ENCODE measurements around the gene SKIC2. TPM values are rescaled to one million over a fixed set of nuclear protein-coding genes. Genes with fewer than 3 reads are reported as not detected.

Gene SKIC2
- total RNA-seq, 1 donor from 2014 or later, result 84.3 TPM

- Mint-ChIP-seq H3K9me3 (no peaks in the 10 kb centered on the region), H3K4me3 (no peak overlapping the region), H3K36me3 (peaks cover 22% of the 10 kb centered on the region), H3K4me1 (no peaks in the 10 kb centered on the region), H3K27ac (no peak overlapping the region), H3K27me3 (ENCODE audit: low read depth) (peaks cover 24% of the 10 kb centered on the region)
- DNase-seq (ENCODE audit: low spot score in 2 of 2, unreplicated experiment in 2 of 2), result no peak
- no peak for TF ChIP-seq CTCF (IDR thresholded peaks at IDR 0.05; ENCODE audit: unreplicated experiment)
These were observed 8.9 kb upstream of the SKIC2 start for GRCh38 chr6:31949926-31950548.

- Mint-ChIP-seq H3K4me3 (no peak overlapping the region), H3K36me3 (peaks cover 33% of the 10 kb centered on the region), H3K27me3 (ENCODE audit: low read depth) (peaks cover 6% of the 10 kb centered on the region), H3K9me3 (no peaks in the 10 kb centered on the region), H3K27ac (peak overlapping the region; percentile 11), H3K4me1 (peaks cover 2% of the 10 kb centered on the region)
- peak; percentile 49 for TF ChIP-seq CTCF (IDR thresholded peaks at IDR 0.05; ENCODE audit: unreplicated experiment)
- peak in 1 of 2 experiments; percentile 50 for DNase-seq (ENCODE audit: low spot score in 2 of 2, unreplicated experiment in 2 of 2)
These were observed 6.7 kb upstream of the SKIC2 start for GRCh38 chr6:31952140-31952805.

- peaks cover 33% of the 10 kb centered on the region for H3K36me3 Mint-ChIP-seq
- no peak overlapping the region for H3K4me3 Mint-ChIP-seq
- H3K4me1 Mint-ChIP-seq, result peaks cover 8% of the 10 kb centered on the region
- peak overlapping the region; percentile 11 for H3K27ac Mint-ChIP-seq
- peaks cover 1% of the 10 kb centered on the region for H3K27me3 Mint-ChIP-seq (ENCODE audit: low read depth)
- no peak for DNase-seq (ENCODE audit: low spot score in 2 of 2, unreplicated experiment in 2 of 2)
- no peak for TF ChIP-seq CTCF (IDR thresholded peaks at IDR 0.05; ENCODE audit: unreplicated experiment)
- no peaks in the 10 kb centered on the region for H3K9me3 Mint-ChIP-seq
These were observed 6.1 kb upstream of the SKIC2 start for GRCh38 chr6:31952890-31953289.

GRCh38 chr6:31954511-31954910 is 4.5 kb upstream of the SKIC2 start:
- H3K27me3 Mint-ChIP-seq (ENCODE audit: low read depth), result no peaks in the 10 kb centered on the region
- no peak overlapping the region for H3K4me3 Mint-ChIP-seq
- H3K36me3 Mint-ChIP-seq, result peaks cover 33% of the 10 kb centered on the region
- TF ChIP-seq CTCF (IDR thresholded peaks at IDR 0.05; ENCODE audit: unreplicated experiment), result no peak
- no peak for DNase-seq (ENCODE audit: low spot score in 2 of 2, unreplicated experiment in 2 of 2)
- no peak overlapping the region for H3K27ac Mint-ChIP-seq
- peaks cover 21% of the 10 kb centered on the region for H3K4me1 Mint-ChIP-seq
- H3K9me3 Mint-ChIP-seq, result no peaks in the 10 kb centered on the region

GRCh38 chr6:31956796-31957195 is 2.2 kb upstream of the SKIC2 start:
- TF ChIP-seq CTCF (IDR thresholded peaks at IDR 0.05; ENCODE audit: unreplicated experiment), result no peak
- H3K36me3 Mint-ChIP-seq, result peaks cover 41% of the 10 kb centered on the region
- H3K9me3 Mint-ChIP-seq, result no peaks in the 10 kb centered on the region

More at GRCh38 chr6:31956796-31957195, 2.2 kb upstream of the SKIC2 start:
- Mint-ChIP-seq H3K4me3 (peak overlapping the region; percentile 97), H3K27me3 (ENCODE audit: low read depth) (no peaks in the 10 kb centered on the region), H3K27ac (no peak overlapping the region), H3K4me1 (peaks cover 27% of the 10 kb centered on the region)
- no peak for DNase-seq (ENCODE audit: low spot score in 2 of 2, unreplicated experiment in 2 of 2)
